ENCODE results near the gene RGS3.
"Not testable (repeated sequence)": the region's sequence is repeated elsewhere in the genome, so short reads cannot be mapped to it uniquely, and the experiment has no call there.

Gene RGS3

GRCh38 chr9:113467183-113467582, 3.7 kb downstream of the RGS3 start:
- DNase-seq = no peak

GRCh38 chr9:113468716-113469448, 5.4 kb downstream of the RGS3 start:
- no peak for DNase-seq

- no peak for DNase-seq
Observed at GRCh38 chr9:113471143-113471542, 7.6 kb downstream of the RGS3 start.

- no peak for DNase-seq
Observed at GRCh38 chr9:113471566-113471965, 8.0 kb downstream of the RGS3 start.

- no peak for DNase-seq
Observed at GRCh38 chr9:113472199-113472598, 8.7 kb downstream of the RGS3 start.

- no peak for DNase-seq
Observed at GRCh38 chr9:113474360-113475028, 11.0 kb downstream of the RGS3 start.

- no peak for DNase-seq
Observed at GRCh38 chr9:113475031-113475430, 11.5 kb downstream of the RGS3 start.

- DNase-seq = no peak
Observed at GRCh38 chr9:113475992-113476391, 12.5 kb downstream of the RGS3 start.

- no peak for DNase-seq
Observed at GRCh38 chr9:113476511-113476916, 13.0 kb downstream of the RGS3 start.

- DNase-seq = no peak
Observed at GRCh38 chr9:113477058-113477457, 13.5 kb downstream of the RGS3 start.

- no peak for DNase-seq
Observed at GRCh38 chr9:113477661-113478060, 14.1 kb downstream of the RGS3 start.

GRCh38 chr9:113479174-113479621, 15.7 kb downstream of the RGS3 start:
- DNase-seq = no peak

- no peak for DNase-seq
Observed at GRCh38 chr9:113480612-113481011, 17.1 kb downstream of the RGS3 start.

- no peak for DNase-seq
Observed at GRCh38 chr9:113481176-113481787, 17.8 kb downstream of the RGS3 start.

- DNase-seq = no peak
Observed at GRCh38 chr9:113482341-113482740, 18.8 kb downstream of the RGS3 start.

- no peak for DNase-seq
Observed at GRCh38 chr9:113482991-113483675, 19.6 kb downstream of the RGS3 start.

- no peak for DNase-seq
Observed at GRCh38 chr9:113483676-113484257, 20.2 kb downstream of the RGS3 start.

- DNase-seq = no peak
Observed at GRCh38 chr9:113484258-113484730, 20.8 kb downstream of the RGS3 start.

GRCh38 chr9:113485761-113486115, 22.2 kb downstream of the RGS3 start:
- no peak for DNase-seq

- DNase-seq = no peak
Observed at GRCh38 chr9:113486327-113486726, 22.8 kb downstream of the RGS3 start.

- DNase-seq = no peak
Observed at GRCh38 chr9:113488071-113488470, 24.5 kb downstream of the RGS3 start.

- DNase-seq = no peak
Observed at GRCh38 chr9:113488490-113488889, 25.0 kb downstream of the RGS3 start.

GRCh38 chr9:113491147-113491546, 27.6 kb downstream of the RGS3 start:
- DNase-seq = not testable (repeated sequence)
